CD4-positive, alpha-beta T cell (primary cell): ENCODE data around the gene DNAH11. TPM values are rescaled to one million over a fixed set of nuclear protein-coding genes. Genes with fewer than 3 reads are reported as not detected.

ENCODE experiments used
- ATAC-seq: fragments of 200-7000 bp; cut with Tn5 transposase; one replicate; pipeline ENCODE4 v1.10.0; 2022; ENCODE audit warnings: mild to moderate bottlenecking; ENCODE audit not compliant: poor library complexity
- CTCF ChIA-PET: fragments of 350-600 bp; sonication (Branson Sonifier 250); formaldehyde crosslinking; loops from one replicate; lab custom pipeline; 2021; ENCODE audit warnings: antibody characterized with exemption, inconsistent platforms; lab: Charles Lee
- POLR2A ChIA-PET: fragments of 350-600 bp; sonication (Branson Sonifier 250); formaldehyde crosslinking; loops from one replicate; lab custom pipeline; 2021; ENCODE audit warnings: antibody characterized with exemption, inconsistent platforms; lab: Charles Lee
- DNase-seq, 14 experiments: peaks; one replicate each; pipeline ENCODE4 v3.0.0-alpha.2; 2013 to 2020; ENCODE audit warnings: mixed read lengths in 2 of 14
- H3K27ac ChIP-seq, 2 donors: one replicate each; pipeline versions ENCODE4 v1.5.1 to v1.7.0; 2013; ENCODE audit warnings: low read length in 2 of 2, low read depth in 1 of 2, mild to moderate bottlenecking in 1 of 2
- H3K27me3 ChIP-seq, 2 experiments: 1 replicate in 1 of 2; 2 replicates in 1 of 2; pipeline versions ENCODE4 v1.6.1 to v1.7.0; 2013; ENCODE audit warnings: low read length in 2 of 2, control low read depth in 1 of 2, mild to moderate bottlenecking in 1 of 2, moderate library complexity in 1 of 2; ENCODE audit not compliant: insufficient read depth in 2 of 2, control insufficient read depth in 1 of 2
- H3K36me3 ChIP-seq: one replicate; pipeline ENCODE4 v1.6.1; 2013; ENCODE audit warnings: low read length, control low read depth; ENCODE audit not compliant: insufficient read depth
- H3K4me1 ChIP-seq: one replicate; pipeline ENCODE4 v1.6.1; 2013; ENCODE audit warnings: low read length, control low read depth; ENCODE audit not compliant: insufficient read depth
- H3K4me3 ChIP-seq: one replicate; pipeline ENCODE4 v1.5.1; 2013; ENCODE audit warnings: mild to moderate bottlenecking, low read length, moderate library complexity
- H3K9me3 ChIP-seq, 2 experiments: 1 replicate in 1 of 2; 2 replicates in 1 of 2; pipeline versions ENCODE4 v1.6.1 to v1.7.0; 2013; ENCODE audit warnings: low read length in 2 of 2, mild to moderate bottlenecking in 2 of 2, control low read depth in 1 of 2, moderate library complexity in 1 of 2; ENCODE audit not compliant: control insufficient read depth in 1 of 2, insufficient read depth in 1 of 2
- H3K27ac Mint-ChIP-seq: one replicate; pipeline ENCODE4 v1.8.0; 2020; ENCODE audit warnings: mixed read lengths
- H3K27me3 Mint-ChIP-seq: one replicate; pipeline ENCODE4 v1.8.0; 2021; ENCODE audit warnings: mixed read lengths
- H3K36me3 Mint-ChIP-seq: one replicate; pipeline ENCODE4 v1.8.0; 2021; ENCODE audit warnings: low read depth, mixed read lengths
- H3K4me1 Mint-ChIP-seq: one replicate; pipeline ENCODE4 v1.8.0; 2021; ENCODE audit warnings: low read depth, mixed read lengths
- H3K4me3 Mint-ChIP-seq: one replicate; pipeline ENCODE4 v1.8.0; 2020; ENCODE audit warnings: mild to moderate bottlenecking, mixed read lengths
- H3K9me3 Mint-ChIP-seq: one replicate; pipeline ENCODE4 v1.8.0; 2020; ENCODE audit warnings: mixed read lengths
- CTCF ChIP-seq: fragments of 200-600 bp; IDR thresholded peaks from one replicate; pipeline ENCODE4 v1.8.0; 2022; ENCODE audit warnings: antibody characterized with exemption, mild to moderate bottlenecking
- intact Hi-C, 2 experiments: fragments of 100-400 bp; cut with DNase I in 1 of 2; cut with micrococcal nuclease in 1 of 2; formaldehyde crosslinking; loops; one replicate each; pipeline versions ENCODE4 v1.15.1 to v1.9.0; 2023 to 2025; cut with DNase I, micrococcal nuclease
- total RNA-seq, 174 experiments: library from RNA in 2 of 174; stranded (reverse) in 2 of 174; gene quantifications; one replicate each; pipeline ENCODE4 v1.2.3 and lab custom pipeline; 2021 to 2026

DNAH11 gene
- total RNA-seq, 2 experiments from 2014 or later, result 0.11 TPM; not detected in 1

GRCh38 chr7:21945454-21946221, 402.8 kb downstream of the DNAH11 start, which contains the start of gene CDCA7L:
Gene CDCA7L (minus strand): TSS chr7:21945899. CDS start chr7:21945804, 95 bp downstream.
- DNase-seq, result peak; percentile 6 to 68 (median 38)
- Mint-ChIP-seq H3K4me1 (peaks cover 67% of the 10 kb centered on the region), H3K9me3 (no peaks in the 10 kb centered on the region), H3K27me3 (no peaks in the 10 kb centered on the region), H3K36me3 (peaks cover 4% of the 10 kb centered on the region), H3K27ac (peak within 1 kb of the TSS; percentile 71), H3K4me3 (peak within 1 kb of the TSS; percentile 94)
- Histone ChIP-seq H3K4me1 (peaks cover 24% of the 10 kb centered on the region), H3K27me3 (no peaks in the 10 kb centered on the region), H3K9me3 (no peaks in the 10 kb centered on the region), H3K4me3 (peak within 1 kb of the TSS; percentile 66), H3K36me3 (no peaks in the 10 kb centered on the region), H3K27ac (no peak within 1 kb of the TSS)
- ChIA-PET CTCF (no interaction called here), POLR2A (interaction anchor here (0.7 to 2.2 kb wide), 14 partner anchors 9 to 518 kb away, joined by 3 to 18 read pairs (median 4); partner anchors contain the start of gene SP4)
- ATAC-seq, result peak; percentile 79
- no peak for TF ChIP-seq CTCF
- intact Hi-C loops, result loop anchor here in 1 of 2 experiments (5.0 kb wide), 1 partner anchor 518 kb away; the partner anchor contains the start of gene SP4

- Histone ChIP-seq H3K27me3 (no peaks in the 10 kb centered on the region), H3K4me1 (peaks cover 24% of the 10 kb centered on the region), H3K4me3 (peak overlapping the region; percentile 66), H3K36me3 (no peaks in the 10 kb centered on the region), H3K9me3 (no peaks in the 10 kb centered on the region), H3K27ac (no peak overlapping the region)
- DNase-seq, result no peak
- peak overlapping the region; percentile 71 for H3K27ac Mint-ChIP-seq
- no peak for ATAC-seq
- H3K9me3 Mint-ChIP-seq, result no peaks in the 10 kb centered on the region
- peaks cover 64% of the 10 kb centered on the region for H3K4me1 Mint-ChIP-seq
- intact Hi-C loops, result loop anchor here in 1 of 2 experiments (5.0 kb wide), 1 partner anchor 519 kb away; the partner anchor contains the start of gene SP4
- CTCF ChIA-PET, result no interaction called here
- TF ChIP-seq CTCF, result no peak
- H3K4me3 Mint-ChIP-seq, result peak overlapping the region; percentile 94
- H3K36me3 Mint-ChIP-seq, result peaks cover 4% of the 10 kb centered on the region
- H3K27me3 Mint-ChIP-seq, result no peaks in the 10 kb centered on the region
- POLR2A ChIA-PET, result interaction anchor here (0.7 to 2.2 kb wide), 8 partner anchors 9 to 519 kb away, joined by 3 to 18 read pairs (median 5); partner anchors contain the start of gene SP4
Measured at GRCh38 chr7:21946222-21946709, 403.4 kb downstream of the DNAH11 start.

GRCh38 chr7:21947056-21947455, 404.2 kb downstream of the DNAH11 start:
- Mint-ChIP-seq H3K36me3 (peaks cover 4% of the 10 kb centered on the region), H3K9me3 (no peaks in the 10 kb centered on the region), H3K27me3 (no peaks in the 10 kb centered on the region), H3K27ac (peak overlapping the region; percentile 38), H3K4me3 (peak overlapping the region; percentile 11), H3K4me1 (peaks cover 56% of the 10 kb centered on the region)
- Histone ChIP-seq H3K36me3 (no peaks in the 10 kb centered on the region), H3K27ac (no peak overlapping the region), H3K27me3 (no peaks in the 10 kb centered on the region), H3K4me3 (no peak overlapping the region), H3K9me3 (no peaks in the 10 kb centered on the region), H3K4me1 (peaks cover 18% of the 10 kb centered on the region)
- CTCF ChIA-PET, result no interaction called here
- POLR2A ChIA-PET, result no interaction called here
- DNase-seq (no peak), ATAC-seq (no peak)
- TF ChIP-seq CTCF, result no peak
- intact Hi-C loops, result loop anchor here in 1 of 2 experiments (5.0 kb wide), 1 partner anchor 520 kb away; the partner anchor contains the start of gene SP4
